Osteocyte (in vitro differentiated cells): ENCODE measurements around the gene CPXM2. TPM values are rescaled to one million over a fixed set of nuclear protein-coding genes. Genes with fewer than 3 reads are reported as not detected.

ENCODE experiments used
- DNase-seq: peaks from one replicate; pipeline ENCODE4 v3.0.0; 2021; ENCODE audit warnings: mixed read lengths; ENCODE audit not compliant: unreplicated experiment; ENCODE audit errors: extremely low spot score
- H3K27ac Mint-ChIP-seq: one replicate; pipeline ENCODE4 v1.8.0; 2021; ENCODE audit warnings: mild to moderate bottlenecking, mixed read lengths; ENCODE audit not compliant: unreplicated experiment
- H3K27me3 Mint-ChIP-seq: one replicate; pipeline ENCODE4 v1.8.0; 2021; ENCODE audit warnings: mixed read lengths; ENCODE audit not compliant: unreplicated experiment
- H3K36me3 Mint-ChIP-seq: one replicate; pipeline ENCODE4 v1.8.0; 2021; ENCODE audit warnings: mixed read lengths; ENCODE audit not compliant: unreplicated experiment
- H3K4me1 Mint-ChIP-seq: one replicate; pipeline ENCODE4 v1.8.0; 2021; ENCODE audit warnings: mixed read lengths; ENCODE audit not compliant: unreplicated experiment
- H3K4me3 Mint-ChIP-seq: one replicate; pipeline ENCODE4 v1.8.0; 2021; ENCODE audit warnings: mild to moderate bottlenecking, moderate library complexity, mixed read lengths; ENCODE audit not compliant: unreplicated experiment
- H3K9me3 Mint-ChIP-seq: one replicate; pipeline ENCODE4 v1.8.0; 2021; ENCODE audit warnings: mixed read lengths; ENCODE audit not compliant: unreplicated experiment
- CTCF ChIP-seq: fragments of 200-600 bp; sonication (generic); IDR thresholded peaks from 2 replicates; pipeline ENCODE4 v1.5.0; 2021; ENCODE audit warnings: antibody characterized with exemption, mild to moderate bottlenecking, moderate library complexity
- total RNA-seq: library from RNA; stranded (reverse); gene quantifications from 2 replicates; pipeline ENCODE4 v1.2.1, GENCODE V29; 2021

CPXM2 gene
- total RNA-seq, 1 donor from 2014 or later = not detected

GRCh38 chr10:123878666-123879303 lies 12.8 kb downstream of the CPXM2 start:
- no peaks in the 10 kb centered on the region for H3K36me3 Mint-ChIP-seq
- no peaks in the 10 kb centered on the region for H3K4me1 Mint-ChIP-seq
- no peak for TF ChIP-seq CTCF
- no peaks in the 10 kb centered on the region for H3K27me3 Mint-ChIP-seq
- H3K27ac Mint-ChIP-seq = no peak overlapping the region
- no peak overlapping the region for H3K4me3 Mint-ChIP-seq
- H3K9me3 Mint-ChIP-seq = no peaks in the 10 kb centered on the region
- DNase-seq = no peak

- H3K27me3 Mint-ChIP-seq = peaks cover 4% of the 10 kb centered on the region
- H3K36me3 Mint-ChIP-seq = no peaks in the 10 kb centered on the region
- DNase-seq = no peak
- H3K9me3 Mint-ChIP-seq = no peaks in the 10 kb centered on the region
- H3K27ac Mint-ChIP-seq = no peak overlapping the region
- H3K4me1 Mint-ChIP-seq = no peaks in the 10 kb centered on the region
- no peak overlapping the region for H3K4me3 Mint-ChIP-seq
- no peak for TF ChIP-seq CTCF
These were observed 21.3 kb downstream of the CPXM2 start for GRCh38 chr10:123870260-123870659.

GRCh38 chr10:123869020-123869414 lies 22.6 kb downstream of the CPXM2 start:
- TF ChIP-seq CTCF = no peak

GRCh38 chr10:123868038-123869019 lies 23.3 kb downstream of the CPXM2 start:
- no peak overlapping the region for H3K4me3 Mint-ChIP-seq
- DNase-seq = peak; percentile 49
- no peak overlapping the region for H3K27ac Mint-ChIP-seq
- no peaks in the 10 kb centered on the region for H3K9me3 Mint-ChIP-seq
- H3K4me1 Mint-ChIP-seq = no peaks in the 10 kb centered on the region
- TF ChIP-seq CTCF = no peak
- no peaks in the 10 kb centered on the region for H3K36me3 Mint-ChIP-seq
- peaks cover 4% of the 10 kb centered on the region for H3K27me3 Mint-ChIP-seq

More at GRCh38 chr10:123869020-123869414, 22.6 kb downstream of the CPXM2 start:
- no peak overlapping the region for H3K4me3 Mint-ChIP-seq
- DNase-seq = peak; percentile 46
- no peak overlapping the region for H3K27ac Mint-ChIP-seq
- no peaks in the 10 kb centered on the region for H3K9me3 Mint-ChIP-seq
- H3K36me3 Mint-ChIP-seq = no peaks in the 10 kb centered on the region
- H3K27me3 Mint-ChIP-seq = peaks cover 4% of the 10 kb centered on the region
- no peaks in the 10 kb centered on the region for H3K4me1 Mint-ChIP-seq

GRCh38 chr10:123865880-123866279 lies 25.7 kb downstream of the CPXM2 start:
- no peak for DNase-seq
- no peaks in the 10 kb centered on the region for H3K36me3 Mint-ChIP-seq
- no peaks in the 10 kb centered on the region for H3K4me1 Mint-ChIP-seq
- no peaks in the 10 kb centered on the region for H3K27me3 Mint-ChIP-seq
- no peaks in the 10 kb centered on the region for H3K9me3 Mint-ChIP-seq
- no peak overlapping the region for H3K4me3 Mint-ChIP-seq
- H3K27ac Mint-ChIP-seq = no peak overlapping the region
- TF ChIP-seq CTCF = no peak
